IPS DF 4.7 (cell line): ENCODE measurements around the gene GDE1.
"Not testable (repeated sequence)": the region's sequence is repeated elsewhere in the genome, so short reads cannot be mapped to it uniquely, and the experiment has no call there.

Experiments used
- DNase-seq: peaks from one replicate; pipeline ENCODE4 v3.0.0-alpha.2; 2013; ENCODE audit warnings: low spot score; ENCODE audit errors: extremely low read depth

GDE1 gene, protein sequence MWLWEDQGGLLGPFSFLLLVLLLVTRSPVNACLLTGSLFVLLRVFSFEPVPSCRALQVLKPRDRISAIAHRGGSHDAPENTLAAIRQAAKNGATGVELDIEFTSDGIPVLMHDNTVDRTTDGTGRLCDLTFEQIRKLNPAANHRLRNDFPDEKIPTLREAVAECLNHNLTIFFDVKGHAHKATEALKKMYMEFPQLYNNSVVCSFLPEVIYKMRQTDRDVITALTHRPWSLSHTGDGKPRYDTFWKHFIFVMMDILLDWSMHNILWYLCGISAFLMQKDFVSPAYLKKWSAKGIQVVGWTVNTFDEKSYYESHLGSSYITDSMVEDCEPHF

DNA sequence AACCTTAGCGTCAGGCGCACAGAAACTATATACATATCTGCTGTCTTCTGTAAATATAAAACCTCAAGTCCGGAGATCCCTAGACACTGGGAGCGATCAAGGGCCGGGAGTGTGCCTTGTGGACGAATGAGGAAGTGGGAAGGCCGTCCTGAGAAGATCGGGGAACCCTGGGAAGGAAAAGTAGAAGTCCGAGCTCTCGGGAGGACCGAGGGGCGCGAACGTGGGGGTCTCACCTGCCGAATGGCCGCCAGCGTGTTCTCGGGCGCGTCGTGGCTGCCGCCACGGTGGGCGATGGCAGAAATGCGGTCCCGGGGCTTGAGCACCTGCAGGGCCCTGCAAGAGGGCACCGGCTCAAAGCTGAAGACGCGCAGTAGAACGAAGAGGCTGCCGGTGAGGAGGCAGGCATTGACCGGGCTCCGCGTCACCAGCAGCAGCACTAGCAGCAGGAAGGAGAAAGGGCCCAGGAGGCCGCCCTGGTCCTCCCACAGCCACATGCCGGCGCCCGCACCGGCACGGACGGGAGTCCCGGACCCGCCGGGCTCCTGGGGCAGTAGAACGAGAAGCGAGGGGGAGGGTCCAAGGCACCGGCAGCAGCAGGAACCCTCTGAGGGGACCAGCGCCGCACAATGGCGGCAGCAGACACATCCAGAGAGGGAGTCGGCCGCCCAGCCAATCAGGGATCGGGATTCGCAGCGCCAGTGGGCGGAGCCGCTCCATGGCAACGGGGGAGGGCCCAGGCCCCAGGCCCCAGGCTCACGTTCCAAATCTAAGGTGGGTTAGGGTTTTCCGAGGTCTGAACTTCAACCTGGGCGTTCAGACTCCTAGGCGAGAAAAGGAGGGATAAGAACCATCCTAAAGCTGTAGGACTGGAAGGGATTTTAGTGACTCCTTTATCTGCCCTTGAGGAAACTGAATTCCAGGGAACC is at the start of gene GDE1:
TSS of gene GDE1 (minus strand) at position 628 of the 926 bp plus-strand sequence. CDS start at position 494, 134 bp downstream.
- DNase-seq = peak; percentile 75

DNA sequence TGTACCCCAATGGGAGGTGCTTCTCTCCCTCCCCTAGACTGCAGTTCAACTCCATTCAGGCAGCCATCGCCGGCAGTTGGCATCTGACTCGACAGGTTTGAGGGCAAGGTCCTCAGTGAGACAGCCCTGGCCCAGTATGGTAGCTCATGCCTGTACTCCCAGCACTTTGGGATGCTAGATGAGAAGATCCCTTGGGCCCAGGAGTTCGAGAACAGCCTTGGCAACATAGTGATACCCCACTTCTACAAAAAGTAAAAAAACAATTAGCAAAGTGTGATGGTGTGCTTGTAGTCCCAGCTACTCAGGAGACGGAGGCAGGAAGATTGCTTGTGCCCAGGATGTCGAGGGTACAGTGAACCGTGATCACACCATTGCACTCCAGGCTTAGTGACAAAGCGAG is 45.7 kb upstream of the GDE1 start:
- DNase-seq = no peak

DNA sequence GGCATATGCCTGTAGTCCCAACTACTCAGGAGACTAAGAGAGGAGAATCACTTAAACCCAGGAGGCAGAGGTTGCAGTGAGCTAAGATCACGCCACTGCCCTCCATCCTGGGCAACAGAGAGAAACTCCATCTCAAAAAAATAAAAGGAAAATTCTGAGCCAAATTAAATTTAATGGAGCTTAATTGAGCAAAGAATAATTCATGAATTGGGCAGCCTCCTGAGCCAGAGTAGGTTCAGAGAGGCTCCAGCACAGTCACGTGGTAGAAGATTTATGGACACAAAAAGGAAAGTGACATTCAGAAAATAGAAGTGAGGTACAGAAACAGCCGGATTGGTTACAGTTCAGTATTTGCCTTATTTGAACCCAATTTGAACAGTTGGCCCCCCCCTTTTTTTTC is 44.5 kb upstream of the GDE1 start:
- no peak for DNase-seq

DNA sequence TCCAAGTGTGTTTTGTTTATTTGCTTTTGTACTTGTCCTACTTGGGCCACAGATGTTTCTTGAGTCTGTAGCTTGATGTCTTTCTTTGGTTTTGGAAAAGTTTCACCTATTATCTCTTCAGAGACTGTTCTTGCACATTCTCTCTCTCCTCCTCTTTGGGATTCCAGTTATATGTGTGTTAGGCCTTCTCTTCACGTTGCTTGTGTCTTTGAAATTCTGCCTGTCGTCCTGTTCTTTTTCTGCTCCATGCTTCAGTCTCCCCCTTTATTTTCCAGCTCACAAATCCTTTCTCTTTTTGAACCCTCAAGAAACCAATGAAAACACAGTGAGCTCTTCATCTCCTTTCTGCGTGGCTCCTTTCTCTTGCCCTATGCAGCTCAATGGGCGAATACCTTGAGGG is 41.5 kb upstream of the GDE1 start:
- DNase-seq = no peak

DNA sequence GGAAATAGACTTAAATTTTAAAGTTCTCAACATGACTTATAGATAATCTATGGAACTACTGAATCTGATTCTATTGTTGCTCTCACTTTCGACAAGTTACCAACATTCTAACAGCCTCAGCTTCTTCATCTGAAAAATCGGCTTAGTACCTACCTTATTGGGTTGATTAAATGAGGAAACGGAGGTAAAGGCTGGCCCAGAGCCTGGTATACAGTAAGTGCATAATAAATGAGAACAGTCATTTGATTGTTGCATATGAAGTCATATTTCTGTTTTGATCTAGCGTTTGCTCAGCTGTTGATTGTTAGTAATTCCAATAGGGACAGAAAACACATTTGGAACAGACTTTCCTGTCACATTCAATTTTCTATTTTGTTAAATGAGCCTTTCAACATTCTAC is 38.2 kb upstream of the GDE1 start:
- DNase-seq = no peak

DNA sequence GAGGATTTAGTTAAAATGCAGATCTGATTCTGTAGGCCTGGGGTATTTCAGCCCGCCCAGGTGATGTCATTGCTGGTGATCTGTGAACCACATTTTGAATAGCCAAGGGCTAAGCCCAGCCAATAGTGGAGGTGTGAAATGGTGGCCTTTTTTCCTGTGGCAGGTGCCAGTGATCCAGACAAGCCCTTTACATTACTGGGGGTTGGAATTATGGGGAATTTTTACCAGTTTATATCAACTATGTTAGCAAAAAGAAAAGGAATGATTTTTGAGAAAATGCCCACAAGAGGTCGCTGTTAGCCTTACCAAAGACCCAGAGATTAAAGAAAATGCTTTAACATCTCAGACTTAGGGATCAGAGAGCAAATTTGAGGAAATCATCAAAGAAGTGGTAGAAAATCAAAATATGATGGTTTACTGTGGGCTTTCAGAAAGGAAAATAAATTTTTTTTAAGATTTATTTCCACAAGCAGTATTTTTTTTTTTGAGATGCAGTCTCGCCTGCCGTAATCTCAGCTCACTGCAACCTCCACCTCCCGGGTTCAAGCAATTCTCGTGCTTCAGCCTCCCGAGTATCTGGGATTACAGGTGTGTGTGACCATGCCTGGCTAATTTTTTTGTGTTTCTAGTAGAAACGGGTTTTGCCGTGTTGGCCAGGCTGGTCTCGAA is 37.5 kb upstream of the GDE1 start:
- DNase-seq = peak; percentile 33

DNA sequence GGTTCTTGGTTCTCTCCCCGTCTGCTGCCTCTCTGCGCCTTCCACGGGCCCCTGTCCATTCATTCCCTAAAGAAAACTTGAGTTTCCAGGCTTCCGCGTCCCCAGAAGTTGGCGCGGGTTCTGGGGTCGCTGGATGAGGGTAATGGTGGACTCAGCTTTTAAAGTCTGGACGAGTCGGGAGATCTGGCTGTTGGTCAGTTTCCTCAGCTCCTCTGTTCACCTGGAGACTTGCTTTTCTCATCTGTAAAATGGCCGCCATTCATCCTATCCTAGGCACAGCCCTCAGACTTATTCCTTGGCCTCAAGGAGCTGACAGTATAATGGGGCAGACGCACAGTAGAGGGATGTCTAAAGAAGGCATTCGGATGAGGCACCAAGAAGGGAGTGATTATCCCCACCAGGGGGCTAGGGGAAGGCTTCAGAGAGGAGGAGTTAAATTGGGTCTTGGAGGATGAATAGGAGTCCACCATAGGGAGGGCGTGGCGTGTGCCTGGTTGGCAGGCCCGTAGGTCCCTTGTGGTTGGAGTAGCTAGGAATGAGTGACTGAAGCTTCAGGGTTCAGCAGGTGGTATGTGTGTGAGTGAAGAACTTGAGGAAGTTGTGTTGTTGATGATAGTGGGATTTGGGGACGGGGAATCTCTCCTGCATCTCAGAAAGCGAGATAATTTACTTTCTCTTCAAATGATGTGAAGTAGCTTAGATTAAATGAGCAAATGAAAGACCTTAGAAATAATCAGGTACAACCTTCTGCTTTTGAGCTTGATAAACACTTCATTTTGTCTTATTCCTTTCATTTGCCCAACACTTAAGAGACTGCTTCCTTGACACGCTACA is 34.3 kb upstream of the GDE1 start:
- DNase-seq = peak; percentile 97

DNA sequence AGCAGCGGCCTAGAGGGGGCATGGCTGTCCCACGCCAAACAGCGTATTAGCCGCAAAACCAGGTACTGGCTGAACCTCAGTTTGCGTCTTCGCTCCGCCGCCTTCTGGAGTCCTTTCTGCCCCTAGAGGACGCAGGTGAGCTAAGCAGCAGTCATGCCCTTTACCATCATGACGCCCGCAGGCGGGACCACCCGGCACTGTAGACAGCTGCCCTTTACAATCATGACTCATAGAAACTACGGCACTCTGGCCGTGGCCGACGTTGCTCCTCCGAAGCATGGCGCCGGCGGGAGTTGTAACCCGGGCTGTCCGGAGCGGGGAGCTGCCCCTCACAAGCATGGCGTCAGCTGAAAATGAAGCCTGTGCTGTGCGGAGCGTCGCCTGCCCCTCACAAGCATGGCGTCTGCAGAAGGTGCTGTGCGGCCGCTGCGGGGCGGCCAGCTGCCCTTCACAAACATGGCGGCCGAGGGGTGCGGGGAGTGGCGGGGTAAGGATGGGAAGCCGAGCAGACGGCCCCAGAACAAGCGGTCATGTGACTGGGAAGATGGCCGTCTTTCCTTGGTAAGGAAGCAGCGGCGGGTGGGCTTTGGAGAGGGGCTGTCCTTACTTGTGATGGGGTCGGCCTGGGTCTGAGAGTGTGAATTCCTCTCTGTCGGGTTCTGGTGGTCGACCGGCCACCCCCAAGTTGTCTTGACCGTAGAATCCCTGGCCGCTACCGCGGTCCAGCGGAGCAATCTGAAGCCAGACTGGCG is 33.5 kb upstream of the GDE1 start, which contains the start of gene VPS35L:
TSS of gene VPS35L (plus strand) at position 518 of the 752 bp plus-strand sequence. CDS start at position 545, 27 bp downstream.
- DNase-seq = peak; percentile 91

DNA sequence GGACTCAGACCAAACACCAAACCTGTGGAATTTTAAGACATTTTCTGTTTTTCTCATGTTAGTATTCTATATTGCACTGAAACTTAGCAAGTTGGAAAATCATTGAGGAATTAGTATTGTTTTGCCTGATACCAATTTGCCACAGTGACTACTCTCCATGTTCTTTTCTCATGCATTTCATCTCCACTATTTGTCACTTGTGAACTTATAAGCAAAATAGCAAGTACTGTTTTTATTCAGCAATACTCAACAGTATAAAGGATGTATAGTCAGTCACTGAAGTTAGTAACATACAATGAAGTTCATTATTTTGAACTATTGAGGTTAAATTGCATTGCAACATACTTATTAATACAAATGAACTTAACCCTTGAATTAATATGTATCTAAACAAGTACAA is 27.8 kb upstream of the GDE1 start:
- no peak for DNase-seq

DNA sequence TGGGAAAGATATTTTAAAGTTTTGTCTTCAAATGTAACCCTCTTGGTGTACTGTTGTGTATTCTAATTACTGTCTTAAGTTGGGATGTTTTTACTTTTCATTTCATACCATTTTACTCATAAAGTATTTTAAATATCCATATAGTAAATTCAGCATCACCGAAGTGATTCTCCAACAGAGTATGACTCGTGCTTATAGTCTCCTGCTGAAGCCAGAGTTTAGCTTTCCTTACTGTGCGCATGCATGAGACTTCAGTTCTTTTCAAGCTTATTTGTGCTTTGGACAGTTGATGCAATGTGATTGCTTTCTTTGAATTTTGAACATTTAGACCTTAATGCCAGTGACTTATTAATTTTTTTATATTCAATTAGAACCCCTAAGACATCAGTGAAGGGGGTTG is 26.2 kb upstream of the GDE1 start:
- DNase-seq = no peak

DNA sequence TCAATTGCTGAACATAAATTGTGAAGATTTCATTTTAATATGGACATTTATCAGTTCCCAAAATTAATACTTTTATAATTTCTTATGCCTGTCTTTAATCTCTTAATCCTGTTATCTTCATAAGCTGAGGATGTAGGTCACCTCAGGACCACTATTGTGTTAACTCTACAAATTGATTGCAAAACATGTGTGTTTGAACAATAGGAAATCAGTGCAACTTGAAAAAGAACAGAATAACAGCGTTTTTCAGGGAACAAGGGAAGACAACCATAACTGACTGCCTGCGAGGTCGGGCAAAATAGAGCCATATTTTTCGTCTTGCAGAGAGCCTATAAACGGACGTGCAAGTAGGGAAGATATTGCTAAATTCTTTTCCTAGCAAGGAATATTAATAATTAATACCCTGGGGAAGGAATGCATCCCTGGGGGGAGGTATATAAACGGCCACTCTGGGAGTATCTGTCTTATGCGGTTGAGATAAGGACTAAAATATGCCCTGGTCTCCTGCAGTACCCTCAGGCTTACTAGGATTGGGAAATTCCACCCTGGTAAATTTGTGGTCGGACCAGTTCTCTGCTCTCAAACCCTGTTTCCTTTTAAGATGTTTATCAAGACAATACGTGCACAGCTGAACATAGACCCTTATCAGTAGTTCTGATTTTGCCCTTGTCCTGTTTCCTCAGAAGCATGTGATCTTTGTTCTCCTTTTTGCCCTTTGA is 21.5 kb upstream of the GDE1 start:
- not testable (repeated sequence) for DNase-seq

DNA sequence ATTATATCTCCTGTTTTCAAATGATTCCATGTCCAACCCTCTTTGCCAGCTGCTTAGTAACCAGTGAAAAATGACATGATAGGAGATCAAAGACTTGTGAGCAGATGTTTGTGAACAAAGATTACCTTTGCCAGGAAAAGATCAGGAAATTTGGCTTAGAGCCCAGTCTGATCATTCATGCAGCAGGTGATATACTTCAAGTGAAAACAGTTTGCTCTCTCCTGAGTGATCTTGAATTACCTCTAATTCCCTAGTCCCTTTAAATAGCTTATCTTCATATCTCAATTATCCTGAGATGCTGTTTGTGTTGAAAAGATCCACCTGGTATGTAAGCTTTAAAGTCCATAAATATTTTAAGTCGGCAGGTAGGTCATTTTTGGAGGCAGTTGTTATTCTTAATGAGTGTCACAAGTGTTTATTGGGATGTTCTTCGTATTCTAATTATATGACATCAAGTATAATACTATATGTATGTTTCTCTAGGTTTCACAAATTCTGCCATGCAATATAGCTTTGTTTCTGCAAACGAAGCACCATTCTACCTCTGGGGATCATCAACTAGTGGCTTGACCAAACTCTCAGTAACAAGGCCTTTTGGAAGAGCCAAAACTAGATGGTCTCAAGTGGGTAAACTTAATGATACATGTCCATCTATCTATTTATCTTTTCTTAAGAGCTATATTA is 20.4 kb upstream of the GDE1 start:
- DNase-seq = no peak

DNA sequence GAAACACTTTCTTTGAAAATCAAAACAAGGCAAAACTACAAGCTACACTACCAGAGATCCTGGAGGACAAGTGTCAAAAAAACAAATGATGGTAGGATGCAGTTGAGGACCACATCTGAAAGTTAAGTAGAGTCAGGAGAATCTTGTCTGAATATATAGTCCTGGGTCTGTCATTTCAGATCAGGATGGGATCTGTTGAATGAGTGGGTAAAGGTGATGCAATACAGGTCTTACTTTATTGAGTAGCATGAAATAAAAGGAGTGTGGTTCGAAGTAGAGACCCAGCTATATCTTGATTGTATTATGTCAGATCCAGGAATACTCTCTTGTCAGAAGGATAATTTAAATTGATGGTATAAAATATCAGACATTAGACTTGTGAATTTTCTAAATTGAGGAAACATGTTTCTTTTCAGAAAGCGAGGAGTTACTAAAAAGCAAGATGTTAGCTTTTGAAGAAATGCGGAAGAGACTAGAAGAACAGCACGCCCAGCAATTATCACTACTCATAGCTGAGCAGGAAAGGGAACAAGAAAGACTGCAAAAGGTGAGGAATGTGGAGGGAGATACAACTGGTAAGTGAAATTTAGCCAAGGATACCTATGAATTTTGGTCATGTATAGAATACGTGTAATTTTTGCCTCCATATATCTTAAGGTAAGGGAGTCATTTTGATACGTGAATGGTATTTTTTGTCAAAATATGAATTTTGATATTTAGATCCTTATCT is 18.5 kb upstream of the GDE1 start:
- DNase-seq = no peak

DNA sequence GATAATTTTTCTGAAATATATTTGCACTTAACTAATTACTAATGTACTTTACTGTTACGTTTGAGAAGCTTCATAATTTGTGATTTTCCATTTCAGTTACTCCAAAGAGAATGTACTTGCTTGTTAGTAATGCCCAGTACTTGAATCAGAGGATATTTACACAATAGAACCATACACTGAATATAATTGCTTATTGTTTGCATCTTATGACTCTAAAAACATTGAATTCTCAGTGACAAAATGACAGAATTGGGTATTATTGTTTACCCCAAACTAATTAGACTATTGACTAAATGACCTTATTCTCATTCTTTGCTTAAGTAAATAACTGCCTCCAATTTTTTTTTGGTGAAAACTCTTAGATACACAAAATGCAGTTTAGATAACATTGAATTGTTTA is 10.7 kb upstream of the GDE1 start:
- no peak for DNase-seq

DNA sequence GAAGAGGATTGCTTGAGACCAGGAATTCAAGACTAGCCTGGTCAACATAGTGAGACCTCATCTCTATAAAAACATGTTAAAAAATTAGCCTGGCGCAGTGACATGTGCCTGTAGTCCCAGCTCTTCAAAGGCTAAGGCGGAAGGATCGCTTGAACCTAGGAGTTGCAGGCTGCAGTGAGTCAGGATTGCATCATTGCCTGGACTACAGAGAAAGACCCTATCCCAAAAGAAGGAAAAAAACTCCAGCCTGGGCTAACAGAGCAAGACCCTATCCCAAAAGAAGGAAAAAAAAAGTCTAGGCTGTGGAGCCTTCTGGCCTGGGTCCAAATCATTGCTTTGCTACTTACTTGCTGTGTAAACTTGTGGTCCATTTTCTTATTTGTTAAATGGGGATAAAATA is 6.8 kb upstream of the GDE1 start:
- DNase-seq = no peak

DNA sequence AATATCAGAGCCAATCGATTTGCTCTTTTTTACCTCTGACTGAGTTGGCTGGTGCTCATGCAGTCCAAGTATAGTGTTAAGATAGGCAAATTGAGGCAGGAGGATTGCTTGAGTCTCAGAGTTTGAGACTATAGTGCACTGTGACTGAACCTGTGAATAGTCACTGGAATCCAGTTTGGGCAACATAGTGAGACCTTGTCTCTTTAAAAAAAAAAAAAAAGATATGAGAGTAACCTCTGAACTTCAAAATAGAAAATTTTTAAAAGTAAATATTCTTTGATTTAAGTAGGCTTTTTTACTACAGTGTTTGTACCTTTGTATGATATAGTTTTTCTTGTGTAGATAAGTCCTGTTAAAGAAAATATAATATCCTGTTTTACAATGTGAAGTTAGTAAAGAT is 5.3 kb upstream of the GDE1 start:
- no peak for DNase-seq

DNA sequence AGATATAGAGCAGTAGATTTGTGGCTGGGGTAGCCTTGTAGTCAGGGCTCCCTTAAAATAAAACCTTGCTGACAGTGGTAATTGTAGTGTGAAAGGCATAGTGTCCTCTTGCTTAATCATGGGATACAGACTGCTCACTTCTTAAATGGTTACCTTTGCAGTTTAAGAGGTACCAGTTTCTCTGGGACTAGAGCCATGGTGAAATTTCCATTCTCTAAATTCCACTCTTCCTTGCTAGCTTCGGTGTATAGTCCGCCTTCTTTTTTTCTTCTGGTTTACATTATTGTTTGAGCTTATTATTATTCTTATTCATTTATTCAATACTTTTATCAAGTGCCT is 3.5 kb upstream of the GDE1 start:
- no peak for DNase-seq

DNA sequence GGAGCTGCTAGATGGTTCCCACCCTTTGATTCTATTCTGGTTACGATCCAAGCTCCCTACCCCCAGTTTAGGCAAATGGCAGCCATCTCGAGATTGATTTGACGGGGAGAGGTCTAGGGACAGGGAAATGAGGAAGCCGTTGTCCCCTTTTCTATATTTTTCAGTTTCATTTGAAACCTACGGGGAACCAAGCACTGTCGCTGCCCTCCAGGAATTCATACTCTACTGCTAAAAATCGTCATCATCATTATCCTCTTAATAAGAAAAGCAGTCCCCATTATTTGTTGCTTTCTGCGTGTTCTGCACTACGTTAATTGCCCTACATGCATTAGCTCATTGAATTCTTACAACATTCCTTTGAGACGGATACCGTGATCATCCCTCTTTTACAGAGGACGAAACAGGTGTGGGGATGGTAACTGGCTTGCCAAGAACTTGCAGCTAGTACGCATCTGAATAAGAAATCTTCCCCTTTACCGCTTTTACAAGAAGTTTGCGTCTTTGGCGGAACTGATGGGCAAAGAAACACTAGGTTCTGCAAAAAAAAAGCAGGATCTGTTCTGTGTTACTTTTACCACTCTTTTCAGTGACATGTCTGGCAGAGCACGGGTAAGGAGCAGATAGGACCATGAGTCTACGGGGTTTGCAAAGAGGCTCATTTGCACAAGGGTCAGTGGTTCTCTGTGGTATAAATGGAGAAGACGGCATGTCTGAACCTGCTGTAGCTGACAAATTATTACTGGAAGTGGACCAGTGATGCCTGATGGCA is 2.9 kb upstream of the GDE1 start:
- DNase-seq = no peak
